A549 treated with dexamethasone at 1 μM for 4 hours (cell line): ENCODE results near the gene CYS1. TPM values are rescaled to one million over a fixed set of nuclear protein-coding genes. Genes with fewer than 3 reads are reported as not detected.

Experiments used
- total RNA-seq: library from RNA; stranded (reverse); fragments of 200-300 nt; extraction: Qiagen RNA extraction; gene quantifications from 5 replicates; pipeline ENCODE4 v1.2.3, GENCODE V29; 2022

The CYS1 gene
- 0.98 to 1.9 TPM (median 1.5 TPM) in 5 replicates for total RNA-seq

GRCh38 chr2:10079870-10080535 lies at the start of gene CYS1:
CYS1 (minus strand) TSS chr2:10080411; CDS start chr2:10080223, 188 bp downstream.

GRCh38 chr2:10122500-10123280 lies 42.5 kb upstream of the CYS1 start, which contains the start of gene RRM2:
RRM2 (plus strand) TSS chr2:10122739; CDS start chr2:10122799, 60 bp downstream.

GRCh38 chr2:10043256-10043905 lies 36.8 kb downstream of the CYS1 start, which contains the start of gene KLF11:
KLF11 (plus strand) TSS chr2:10043550; CDS start chr2:10043717, 167 bp downstream.

Other genes with a start within 250 kb of the CYS1 start
- 25.4 to 44.4 TPM (median 28.6 TPM) in 5 replicates for gene TAF1B, start 236.9 kb downstream of the CYS1 start, total RNA-seq
- gene GRHL1, start 128.7 kb downstream of the CYS1 start, total RNA-seq, result 0.72 to 1.5 TPM (median 1.1 TPM) in 5 replicates
- gene KLF11, start 36.9 kb downstream of the CYS1 start, total RNA-seq, result 3.0 to 4.6 TPM (median 4.3 TPM) in 5 replicates
- 178 to 256 TPM (median 244 TPM) in 5 replicates for gene RRM2, start 42.3 kb upstream of the CYS1 start, total RNA-seq
- 190 to 299 TPM (median 276 TPM) in 5 replicates for gene HPCAL1, start 222.5 kb upstream of the CYS1 start, total RNA-seq